Lower leg skin (tissue), 3 donors: Measurements from ENCODE around the gene FN1.

ENCODE experiments used
- POLR2A ChIP-seq, 2 donors: fragments of 450-650 bp; IDR thresholded peaks; one replicate each; pipeline ENCODE4 v1.6.1; 2016 to 2017; ENCODE audit warnings: antibody characterized with exemption in 2 of 2, mild to moderate bottlenecking in 1 of 2, moderate library complexity in 1 of 2
- TF ChIP-seq, protein P1 (sequence below), 3 donors: fragments of 450-650 bp; IDR thresholded peaks; one replicate each; pipeline ENCODE4 v1.5.1; 2016; ENCODE audit warnings: antibody characterized with exemption in 3 of 3, mild to moderate bottlenecking in 3 of 3, moderate library complexity in 2 of 3

DNA sequence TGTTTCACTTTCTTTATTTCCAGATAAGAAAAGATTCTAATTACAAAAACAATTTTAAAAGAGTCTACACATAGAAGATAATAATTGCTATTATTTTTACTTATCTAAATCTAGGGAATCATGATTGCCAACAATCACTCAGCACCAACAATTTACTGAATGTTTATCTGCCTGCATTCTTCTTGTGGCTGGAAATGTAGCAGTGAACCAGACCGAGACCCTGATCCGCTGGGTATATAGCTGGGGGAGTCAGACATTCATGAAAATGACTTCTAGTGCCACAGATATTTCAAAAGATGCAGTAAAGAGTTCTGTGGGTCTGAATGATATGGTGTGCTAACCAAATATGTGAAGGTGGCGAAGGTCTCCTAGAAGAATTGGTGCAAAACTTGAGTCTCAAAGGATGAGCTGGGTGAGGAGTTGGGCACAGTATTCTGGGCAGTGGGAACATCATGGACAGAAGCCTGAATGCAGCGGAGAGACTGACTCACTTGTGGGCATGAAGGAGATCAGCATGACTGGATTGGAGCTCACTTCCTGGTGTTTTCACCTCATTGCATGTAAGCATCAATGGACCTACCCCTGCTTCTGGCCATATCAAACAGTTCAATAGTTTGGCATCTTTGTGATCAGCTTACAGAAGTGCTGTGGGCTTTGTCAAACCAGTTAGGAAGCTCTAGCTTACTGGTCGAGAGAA, 26.1 kb upstream of the FN1 start:
- TF ChIP-seq, protein P1, sequence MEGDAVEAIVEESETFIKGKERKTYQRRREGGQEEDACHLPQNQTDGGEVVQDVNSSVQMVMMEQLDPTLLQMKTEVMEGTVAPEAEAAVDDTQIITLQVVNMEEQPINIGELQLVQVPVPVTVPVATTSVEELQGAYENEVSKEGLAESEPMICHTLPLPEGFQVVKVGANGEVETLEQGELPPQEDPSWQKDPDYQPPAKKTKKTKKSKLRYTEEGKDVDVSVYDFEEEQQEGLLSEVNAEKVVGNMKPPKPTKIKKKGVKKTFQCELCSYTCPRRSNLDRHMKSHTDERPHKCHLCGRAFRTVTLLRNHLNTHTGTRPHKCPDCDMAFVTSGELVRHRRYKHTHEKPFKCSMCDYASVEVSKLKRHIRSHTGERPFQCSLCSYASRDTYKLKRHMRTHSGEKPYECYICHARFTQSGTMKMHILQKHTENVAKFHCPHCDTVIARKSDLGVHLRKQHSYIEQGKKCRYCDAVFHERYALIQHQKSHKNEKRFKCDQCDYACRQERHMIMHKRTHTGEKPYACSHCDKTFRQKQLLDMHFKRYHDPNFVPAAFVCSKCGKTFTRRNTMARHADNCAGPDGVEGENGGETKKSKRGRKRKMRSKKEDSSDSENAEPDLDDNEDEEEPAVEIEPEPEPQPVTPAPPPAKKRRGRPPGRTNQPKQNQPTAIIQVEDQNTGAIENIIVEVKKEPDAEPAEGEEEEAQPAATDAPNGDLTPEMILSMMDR (IDR thresholded peaks at IDR 0.05), result no peak
- no peak for TF ChIP-seq POLR2A (IDR thresholded peaks at IDR 0.05)
